HepG2 (cell line): ENCODE measurements around the gene ZCCHC3. TPM values are rescaled to one million over a fixed set of nuclear protein-coding genes. Genes with fewer than 3 reads are reported as not detected.
A peak's percentile ranks its signal among the peaks of the same experiment; 100 is the strongest.

Experiments used
- ETV5 ChIP-seq: IDR thresholded peaks from 2 replicates; pipeline ENCODE4 v1.6.1; 2018; ENCODE audit warnings: missing biosample characterization, missing genetic modification reagents, inconsistent platforms, borderline replicate concordance
- HNRNPK ChIP-seq: fragments of 200-400 bp; formaldehyde crosslinking; IDR thresholded peaks from 2 replicates; pipeline ENCODE4 v1.6.1; 2018; ENCODE audit warnings: low read length, low read depth, moderate library complexity, mild to moderate bottlenecking; ENCODE audit not compliant: poor library complexity, severe bottlenecking
- HOMEZ ChIP-seq: IDR thresholded peaks from 2 replicates; pipeline ENCODE4 v1.6.1; 2016; ENCODE audit warnings: low read depth
- IKZF4 ChIP-seq: sonication (generic); formaldehyde crosslinking; IDR thresholded peaks from 2 replicates; pipeline ENCODE4 v1.5.1; 2020; ENCODE audit warnings: borderline replicate concordance, mild to moderate bottlenecking, low read depth, missing genetic modification reagents; ENCODE audit errors: not compliant biosample characterization
- PREB ChIP-seq: sonication (generic); formaldehyde crosslinking; IDR thresholded peaks from 2 replicates; pipeline ENCODE4 v1.4.0; 2020; ENCODE audit warnings: missing genetic modification reagents
- RERE ChIP-seq: IDR thresholded peaks from 2 replicates; pipeline ENCODE4 v1.6.1; 2016; ENCODE audit warnings: low read depth, missing genetic modification reagents, missing compliant biosample characterization
- SKI ChIP-seq: fragments of 450-650 bp; IDR thresholded peaks from one replicate; pipeline ENCODE4 v1.6.1; 2018; ENCODE audit warnings: mild to moderate bottlenecking; ENCODE audit not compliant: partially characterized antibody
- XBP1 ChIP-seq: sonication (generic); formaldehyde crosslinking; IDR thresholded peaks from 2 replicates; pipeline ENCODE4 v1.5.0; 2020; ENCODE audit warnings: missing genetic modification reagents
- ZNF639 ChIP-seq: conservative IDR thresholded peaks from 2 replicates; pipeline ENCODE4 v1.6.1; 2018; ENCODE audit warnings: missing genetic modification reagents
- ZSCAN31 ChIP-seq: sonication (generic); formaldehyde crosslinking; IDR thresholded peaks from 2 replicates; pipeline ENCODE4 v1.5.0; 2020; ENCODE audit warnings: low read depth, mild to moderate bottlenecking, missing genetic modification reagents
- polyA plus RNA-seq, 8 experiments: library from polyadenylated mRNA; depleted of rRNA in 3 of 8; stranded (reverse) in 7 of 8; unstranded in 1 of 8; fragments of >200 nt; fragmentation: Illumina TruSeq in 4 of 8; extraction: Trizol in 4 of 8; gene quantifications; 2 replicates each; pipeline versions ENCODE4 v1.2.1 to v1.2.3, GENCODE V29; 2011 to 2016; ENCODE audit warnings: low read depth in 4 of 8, missing spikeins in 1 of 8, mixed read lengths in 1 of 8; ENCODE audit not compliant: insufficient read depth in 1 of 8
- total RNA-seq, 5 experiments: library from RNA; depleted of rRNA; stranded (reverse); fragments of >200 nt; fragmentation: Illumina TruSeq; extraction: Trizol; gene quantifications; 2 replicates each; pipeline ENCODE4 v1.2.3, GENCODE V29; 2016; ENCODE audit warnings: low read depth in 1 of 5

ZCCHC3 gene
- total and polyA plus RNA-seq, 2 of the 13 experiments (the other 11 are each of a cell fraction or from before 2014, with no cell fraction given), result 46.6 to 63.0 TPM

- no peak for TF ChIP-seq RERE (CRISPR knock-in tag)
- TF ChIP-seq IKZF4, result peak; percentile 72
- peak; percentile 50; the same call in 1 of the 2 replicates for TF ChIP-seq ZNF639 (CRISPR knock-in tag)
- peak; percentile 62 for TF ChIP-seq ETV5
- TF ChIP-seq SKI, result peak; percentile 24
- TF ChIP-seq PREB (CRISPR knock-in tag), result peak; percentile 92; the same call in 1 of the 2 replicates
- 0 out of 2 replicates have a peak, but pooled peaks have one; percentile 22 for TF ChIP-seq XBP1 (CRISPR knock-in tag)
- no peak for TF ChIP-seq HNRNPK
- TF ChIP-seq ZSCAN31 (CRISPR knock-in tag), result peak; percentile 96; the same call in 1 of the 2 replicates
- TF ChIP-seq HOMEZ (CRISPR knock-in tag), result peak; percentile 73; the same call in 1 of the 2 replicates
Observed at GRCh38 chr20:266596-267562, 30.5 kb upstream of the ZCCHC3 start (continued).
